ENCODE data around the gene KLHL29. TPM values are rescaled to one million over a fixed set of nuclear protein-coding genes. Genes with fewer than 3 reads are reported as not detected.

KLHL29 gene
- total and polyA plus RNA-seq, 2 donors (not counting 3 experiments of a cell fraction or from before 2014, with no cell fraction given): 4.6 to 12.7 TPM

DNA sequence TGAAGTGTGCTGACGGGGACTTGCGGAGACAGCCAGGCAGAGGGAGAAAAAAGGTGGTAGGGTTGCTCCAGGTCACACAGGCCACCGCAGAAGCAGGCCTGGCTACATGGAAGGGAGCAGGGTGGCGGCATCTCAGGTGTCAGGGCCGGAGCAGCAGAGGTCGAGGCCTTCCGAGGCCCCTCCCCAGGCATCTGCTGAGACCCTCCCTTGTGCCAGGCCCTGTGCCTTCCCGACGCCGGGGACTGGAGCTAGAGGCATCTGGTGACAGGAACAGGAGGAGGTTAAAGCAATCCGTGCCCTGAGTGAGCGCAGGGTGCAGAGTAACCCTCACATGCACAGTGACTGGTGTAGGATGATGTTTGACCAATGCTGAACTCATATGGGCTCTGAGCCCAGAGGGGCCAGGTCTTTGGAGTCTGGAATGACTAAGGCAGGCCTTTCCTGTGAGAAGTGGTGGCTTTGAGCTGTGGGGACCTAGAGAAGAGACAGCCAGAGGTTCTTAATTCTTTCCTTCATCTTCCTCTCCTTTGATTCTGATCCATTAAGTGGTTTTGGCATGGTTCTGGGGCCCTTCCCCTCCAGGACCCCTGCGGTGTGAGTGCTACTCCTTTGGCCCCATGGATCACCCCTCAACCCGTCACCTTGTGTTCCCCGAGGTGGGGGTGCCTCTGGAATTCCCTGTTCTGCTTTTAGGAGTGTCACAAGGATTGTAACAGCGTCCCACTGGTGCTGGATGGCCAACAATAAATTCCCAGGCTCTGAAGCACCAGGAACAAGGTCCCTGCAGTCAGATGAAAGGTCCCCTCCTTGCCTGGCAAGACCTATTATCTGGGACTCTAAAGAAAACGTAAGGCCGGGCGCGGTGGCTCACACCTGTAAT is 72.1 kb downstream of the KLHL29 start:
- intact Hi-C loops (cut with micrococcal nuclease): no loop called here
- Histone ChIP-seq H3K36me3 (ENCODE audit: control insufficient read depth in 2 of 2, extremely low read depth in 1 of 2, insufficient read depth in 2 of 2, low read length in 2 of 2) (no peaks in the 10 kb centered on the region), H3K9me3 (replicated peaks; ENCODE audit: control insufficient read depth, insufficient read depth, low read length) (no peaks in the 10 kb centered on the region), H2AFZ (ENCODE audit: low read depth, low read length) (no peak overlapping the region), H3K27ac (ENCODE audit: insufficient read depth, low read depth, low read length) (no peak overlapping the region), H3K4me3 (replicated peaks in 1 of 3; ENCODE audit: insufficient read depth in 1 of 3, low read depth in 1 of 3, low read length in 3 of 3) (no peak overlapping the region), H4K20me1 (replicated peaks; ENCODE audit: control insufficient read depth, extremely low read depth, insufficient read depth, low read length) (no peaks in the 10 kb centered on the region), H3K27me3 (ENCODE audit: control insufficient read depth in 2 of 2, insufficient read depth in 2 of 2, low read length in 2 of 2) (no peaks in the 10 kb centered on the region), H3K9me1 (replicated peaks; ENCODE audit: control insufficient read depth, extremely low read depth, insufficient read depth, low read length) (no peaks in the 10 kb centered on the region), H3K9ac (replicated peaks; ENCODE audit: extremely low read depth, insufficient read depth, low read length) (no peak overlapping the region), H3K4me1 (ENCODE audit: control insufficient read depth, extremely low read depth, insufficient read depth, low read length) (no peaks in the 10 kb centered on the region), H3K4me2 (ENCODE audit: insufficient read depth, low read length) (no peak overlapping the region), H3K79me2 (ENCODE audit: control insufficient read depth, insufficient read depth, low read length) (no peaks in the 10 kb centered on the region)
- POLR2A ChIA-PET: no interaction called here
- FAIRE-seq (no peak), DNase-seq (ENCODE audit: low read depth, low spot score) (no peak)
- BruUV-seq (replicated peaks): no TSS peak
- dilution Hi-C loops (cut with MboI; ENCODE audit: extremely low pct_ligation_motif_present, low sequenced_read_pairs): no loop called here
- TF ChIP-seq, protein P1, sequence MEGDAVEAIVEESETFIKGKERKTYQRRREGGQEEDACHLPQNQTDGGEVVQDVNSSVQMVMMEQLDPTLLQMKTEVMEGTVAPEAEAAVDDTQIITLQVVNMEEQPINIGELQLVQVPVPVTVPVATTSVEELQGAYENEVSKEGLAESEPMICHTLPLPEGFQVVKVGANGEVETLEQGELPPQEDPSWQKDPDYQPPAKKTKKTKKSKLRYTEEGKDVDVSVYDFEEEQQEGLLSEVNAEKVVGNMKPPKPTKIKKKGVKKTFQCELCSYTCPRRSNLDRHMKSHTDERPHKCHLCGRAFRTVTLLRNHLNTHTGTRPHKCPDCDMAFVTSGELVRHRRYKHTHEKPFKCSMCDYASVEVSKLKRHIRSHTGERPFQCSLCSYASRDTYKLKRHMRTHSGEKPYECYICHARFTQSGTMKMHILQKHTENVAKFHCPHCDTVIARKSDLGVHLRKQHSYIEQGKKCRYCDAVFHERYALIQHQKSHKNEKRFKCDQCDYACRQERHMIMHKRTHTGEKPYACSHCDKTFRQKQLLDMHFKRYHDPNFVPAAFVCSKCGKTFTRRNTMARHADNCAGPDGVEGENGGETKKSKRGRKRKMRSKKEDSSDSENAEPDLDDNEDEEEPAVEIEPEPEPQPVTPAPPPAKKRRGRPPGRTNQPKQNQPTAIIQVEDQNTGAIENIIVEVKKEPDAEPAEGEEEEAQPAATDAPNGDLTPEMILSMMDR (IDR thresholded peaks at IDR 0.05; ENCODE audit: extremely low read depth in 1 of 2, insufficient read depth in 1 of 2, low read depth in 1 of 2, low read length in 2 of 2): no peak
- TF ChIP-seq JUN (IDR thresholded peaks at IDR 0.05; ENCODE audit: borderline replicate concordance, insufficient read depth, insufficient read length, low read depth) (no peak), GATA2 (IDR thresholded peaks at IDR 0.05; ENCODE audit: insufficient read depth, insufficient read length, low read depth, low read length) (no peak), POLR2A (IDR thresholded peaks at IDR 0.05; ENCODE audit: low read depth, low read length) (no peak), EZH2 (IDR thresholded peaks at IDR 0.05; ENCODE audit: borderline replicate concordance, low read depth, low read length, severe bottlenecking) (no peak), POLR2AphosphoS5 (IDR thresholded peaks at IDR 0.05; ENCODE audit: insufficient read depth, low read depth, low read length) (no peak), MYC (IDR thresholded peaks at IDR 0.05; ENCODE audit: low read depth, low read length) (no peak), FOS (IDR thresholded peaks at IDR 0.05; ENCODE audit: borderline replicate concordance, insufficient read depth, low read length) (no peak)
- TF ChIP-seq, protein P2, sequence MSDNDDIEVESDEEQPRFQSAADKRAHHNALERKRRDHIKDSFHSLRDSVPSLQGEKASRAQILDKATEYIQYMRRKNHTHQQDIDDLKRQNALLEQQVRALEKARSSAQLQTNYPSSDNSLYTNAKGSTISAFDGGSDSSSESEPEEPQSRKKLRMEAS (IDR thresholded peaks at IDR 0.05; ENCODE audit: insufficient read depth, insufficient read length): no peak
- CTCF ChIA-PET: no interaction called here

Measured in endothelial cell of umbilical vein (primary cell).